ENCODE data around the gene ISLR.

DNA sequence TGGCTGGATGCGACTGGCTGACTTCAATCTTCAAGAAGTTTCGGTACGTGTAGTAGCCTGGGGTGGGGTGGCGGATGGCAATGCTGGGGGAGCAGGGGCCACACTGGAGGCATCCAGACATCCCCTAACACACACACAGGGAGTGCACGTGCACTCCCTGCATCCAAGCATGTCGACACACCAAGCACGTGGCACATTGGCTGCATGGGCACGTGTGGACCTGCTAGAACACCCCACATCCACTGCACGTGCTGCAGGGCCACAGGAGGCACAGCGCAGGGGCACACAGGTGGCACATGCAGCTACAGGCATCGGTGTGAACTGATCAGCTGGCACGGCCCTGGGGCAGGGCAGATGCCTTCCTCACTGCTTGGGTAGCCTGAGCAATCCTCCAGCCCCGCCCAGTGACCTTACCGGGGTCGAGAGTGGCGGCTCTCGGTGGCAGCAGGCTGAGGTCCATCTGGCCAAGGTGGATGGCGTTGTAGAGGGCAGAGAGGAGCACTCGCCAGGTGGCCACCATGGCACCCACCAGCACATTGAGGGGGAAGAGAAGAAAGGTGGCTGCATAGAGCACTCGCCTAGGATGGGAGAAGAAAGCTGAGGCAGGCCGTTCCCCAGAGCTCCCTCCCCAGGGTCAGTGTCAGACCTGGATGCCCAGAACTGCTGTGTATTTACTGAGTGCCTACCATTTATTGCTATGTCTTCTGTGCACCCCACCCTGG is 7.5 kb downstream of the ISLR start:
- TF ChIP-seq, protein P1, sequence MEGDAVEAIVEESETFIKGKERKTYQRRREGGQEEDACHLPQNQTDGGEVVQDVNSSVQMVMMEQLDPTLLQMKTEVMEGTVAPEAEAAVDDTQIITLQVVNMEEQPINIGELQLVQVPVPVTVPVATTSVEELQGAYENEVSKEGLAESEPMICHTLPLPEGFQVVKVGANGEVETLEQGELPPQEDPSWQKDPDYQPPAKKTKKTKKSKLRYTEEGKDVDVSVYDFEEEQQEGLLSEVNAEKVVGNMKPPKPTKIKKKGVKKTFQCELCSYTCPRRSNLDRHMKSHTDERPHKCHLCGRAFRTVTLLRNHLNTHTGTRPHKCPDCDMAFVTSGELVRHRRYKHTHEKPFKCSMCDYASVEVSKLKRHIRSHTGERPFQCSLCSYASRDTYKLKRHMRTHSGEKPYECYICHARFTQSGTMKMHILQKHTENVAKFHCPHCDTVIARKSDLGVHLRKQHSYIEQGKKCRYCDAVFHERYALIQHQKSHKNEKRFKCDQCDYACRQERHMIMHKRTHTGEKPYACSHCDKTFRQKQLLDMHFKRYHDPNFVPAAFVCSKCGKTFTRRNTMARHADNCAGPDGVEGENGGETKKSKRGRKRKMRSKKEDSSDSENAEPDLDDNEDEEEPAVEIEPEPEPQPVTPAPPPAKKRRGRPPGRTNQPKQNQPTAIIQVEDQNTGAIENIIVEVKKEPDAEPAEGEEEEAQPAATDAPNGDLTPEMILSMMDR (conservative IDR thresholded peaks at IDR 0.05; ENCODE audit: low read depth in 2 of 2): no peak
- no peak for TF ChIP-seq EZH2 (IDR thresholded peaks at IDR 0.05; ENCODE audit: low read depth, unreplicated experiment)
- TF ChIP-seq STAT1 (IDR thresholded peaks at IDR 0.05; ENCODE audit: unreplicated experiment): no peak
- no peak for TF ChIP-seq EZH2phosphoT487 (IDR thresholded peaks at IDR 0.05; ENCODE audit: unreplicated experiment)
- no peak for TF ChIP-seq POLR2AphosphoS5 (IDR thresholded peaks at IDR 0.05; ENCODE audit: low read depth)

Measured in GM23338 (cell line).